Measurements from ENCODE around the gene LRRC40.

- TF ChIP-seq CLOCK (CRISPR knock-in tag; IDR thresholded peaks at IDR 0.05; ENCODE audit: borderline replicate concordance): no peak
- no peak for TF ChIP-seq YBX1 (IDR thresholded peaks at IDR 0.05)
- TF ChIP-seq ATF2 (CRISPR knock-in tag; IDR thresholded peaks at IDR 0.05): no peak
- no peak for TF ChIP-seq POU5F1 (IDR thresholded peaks at IDR 0.05; ENCODE audit: borderline replicate concordance, low read depth, low read length, partially characterized antibody)
- no peak for TF ChIP-seq TAF1 (IDR thresholded peaks at IDR 0.05; ENCODE audit: control insufficient read depth, extremely low read depth, insufficient read depth, low read length, severe bottlenecking)
- no peak for TF ChIP-seq CTCF (IDR thresholded peaks at IDR 0.05 in 2 of 3, conservative IDR thresholded peaks at IDR 0.05 in 1 of 3; ENCODE audit: insufficient read depth in 2 of 3, low read depth in 1 of 3, low read length in 3 of 3)
- no peak for TF ChIP-seq ZNF639 (CRISPR knock-in tag; conservative IDR thresholded peaks at IDR 0.05 in 1 of 2, IDR thresholded peaks at IDR 0.05 in 1 of 2)
- no peak for TF ChIP-seq POLR2A (conservative IDR thresholded peaks at IDR 0.05)
Observed at GRCh38 chr1:70134148-70134547, 71.2 kb downstream of the LRRC40 start.
